Thoracic aorta (tissue), 2 donors: ENCODE measurements around the gene MAP4K5. TPM values are rescaled to one million over a fixed set of nuclear protein-coding genes. Genes with fewer than 3 reads are reported as not detected.
A peak's percentile ranks its signal among the peaks of the same experiment; 100 is the strongest.

ENCODE experiments used
- ATAC-seq: fragments of 150-250 bp; one replicate; pipeline ENCODE4 v1.8.0; 2017; ENCODE audit warnings: low read depth; ENCODE audit not compliant: insufficient number of reproducible peaks, low FRiP score
- DNase-seq: peaks from one replicate; pipeline ENCODE4 v3.0.0-alpha.2; 2020; ENCODE audit warnings: low spot score
- H3K27ac ChIP-seq, 2 donors: fragments of 200-600 bp; sonication (generic); 1 replicate in 1 of 2; 2 replicates in 1 of 2; pipeline ENCODE4 v1.5.1; 2016; ENCODE audit warnings: mild to moderate bottlenecking in 2 of 2, moderate library complexity in 2 of 2
- H3K27me3 ChIP-seq: fragments of 200-600 bp; sonication (generic); replicated peaks from 2 replicates; pipeline ENCODE4 v1.6.0; 2016; ENCODE audit warnings: mild to moderate bottlenecking; ENCODE audit not compliant: insufficient read depth
- H3K36me3 ChIP-seq: fragments of 200-600 bp; sonication (generic); one replicate; pipeline ENCODE4 v1.5.1; 2016
- H3K4me1 ChIP-seq, 2 donors: fragments of 200-600 bp; sonication (generic); 1 replicate in 1 of 2; 2 replicates in 1 of 2; pipeline versions ENCODE4 v1.5.1 to v1.6.0; 2016; ENCODE audit warnings: low read depth in 2 of 2, mild to moderate bottlenecking in 1 of 2; ENCODE audit not compliant: control insufficient read depth in 1 of 2
- H3K4me3 ChIP-seq: fragments of 200-600 bp; sonication (generic); 2 replicates; pipeline ENCODE4 v1.5.1; 2016; ENCODE audit warnings: mild to moderate bottlenecking
- H3K9me3 ChIP-seq: fragments of 200-600 bp; sonication (generic); 2 replicates; pipeline ENCODE4 v1.5.1; 2016
- CTCF ChIP-seq: fragments of 200-600 bp; sonication (generic); IDR thresholded peaks from one replicate; pipeline ENCODE4 v1.5.1; 2019; ENCODE audit warnings: antibody characterized with exemption
- total RNA-seq, 2 donors: library from RNA; depleted of rRNA; stranded (reverse); fragments of >200 nt; gene quantifications; one replicate each; pipeline versions ENCODE4 v1.1.0 to v1.2.3, GENCODE V29; 2016

Gene MAP4K5
- total RNA-seq, 2 donors from 2014 or later = 231 to 238 TPM

- Histone ChIP-seq H3K4me3 (no peak overlapping the region), H3K4me1 (peaks cover 3 to 33% of the 10 kb centered on the region in 2 donors), H3K36me3 (no peaks in the 10 kb centered on the region), H3K27ac (no peak overlapping the region), H3K27me3 (no peaks in the 10 kb centered on the region), H3K9me3 (no peaks in the 10 kb centered on the region)
- ATAC-seq = no peak
- no peak for TF ChIP-seq CTCF
- DNase-seq = peak; percentile 16
Observed at GRCh38 chr14:50399251-50400032, 132.9 kb downstream of the MAP4K5 start.

- Histone ChIP-seq H3K9me3 (no peaks in the 10 kb centered on the region), H3K36me3 (no peaks in the 10 kb centered on the region), H3K27ac (no peak overlapping the region), H3K27me3 (no peaks in the 10 kb centered on the region), H3K4me1 (peaks cover 3 to 33% of the 10 kb centered on the region in 2 donors), H3K4me3 (no peak overlapping the region)
- ATAC-seq = no peak
- TF ChIP-seq CTCF = no peak
- DNase-seq = no peak
Observed at GRCh38 chr14:50398189-50398580, 134.2 kb downstream of the MAP4K5 start.

GRCh38 chr14:50397390-50398188 is 134.8 kb downstream of the MAP4K5 start:
- DNase-seq (no peak), ATAC-seq (no peak)
- Histone ChIP-seq H3K27me3 (no peaks in the 10 kb centered on the region), H3K27ac (peak overlapping the region; percentile 15 to 46), H3K36me3 (no peaks in the 10 kb centered on the region), H3K9me3 (no peaks in the 10 kb centered on the region), H3K4me3 (peak overlapping the region; percentile 91), H3K4me1 (peaks cover 3 to 33% of the 10 kb centered on the region in 2 donors)
- no peak for TF ChIP-seq CTCF

- Histone ChIP-seq H3K4me3 (peak within 1 kb of the TSS; percentile 91), H3K36me3 (no peaks in the 10 kb centered on the region), H3K9me3 (no peaks in the 10 kb centered on the region), H3K27ac (peak within 1 kb of the TSS; percentile 15 to 46), H3K27me3 (no peaks in the 10 kb centered on the region), H3K4me1 (peaks cover 3 to 33% of the 10 kb centered on the region in 2 donors)
- DNase-seq = no peak
- no peak for ATAC-seq
- no peak for TF ChIP-seq CTCF
Observed at GRCh38 chr14:50396631-50397389, 135.6 kb downstream of the MAP4K5 start, which contains the start of gene CDKL1. Gene CDKL1, minus strand, starts transcription at chr14:50396881. Its CDS starts 1,013 bp downstream, at chr14:50395868.
